Right lobe of liver (tissue), 6 donors: ENCODE results near the gene POC5. TPM values are rescaled to one million over a fixed set of nuclear protein-coding genes. Genes with fewer than 3 reads are reported as not detected.

Experiments used
- ATAC-seq, 4 donors: fragments of 200-7000 bp; cut with Tn5 transposase; one replicate each; pipeline ENCODE4 v1.9.1; 2020; ENCODE audit warnings: mild to moderate bottlenecking in 4 of 4, moderate library complexity in 4 of 4
- DNase-seq, 3 donors: peaks; one replicate each; pipeline ENCODE4 v3.0.0-alpha.2; 2020
- H3K27ac ChIP-seq, 3 donors: fragments of 200-600 bp; one replicate each; pipeline ENCODE4 v1.8.0; 2022
- H3K27me3 ChIP-seq, 2 donors: fragments of 200-600 bp; one replicate each; pipeline ENCODE4 v1.8.0; 2022
- H3K36me3 ChIP-seq, 4 donors: fragments of 200-600 bp; sonication (generic) in 1 of 4; one replicate each; pipeline versions ENCODE4 v1.5.1 to v1.8.0; 2017 to 2022; ENCODE audit warnings: control low read depth in 1 of 4
- H3K4me1 ChIP-seq, 4 donors: fragments of 200-600 bp; sonication (generic) in 1 of 4; one replicate each; pipeline versions ENCODE4 v1.5.1 to v1.8.0; 2017 to 2022; ENCODE audit warnings: control low read depth in 1 of 4
- H3K4me3 ChIP-seq, 3 donors: fragments of 200-600 bp; one replicate each; pipeline ENCODE4 v1.8.0; 2022
- H3K9me3 ChIP-seq, 4 donors: fragments of 200-600 bp; sonication (generic) in 1 of 4; one replicate each; pipeline versions ENCODE4 v1.5.1 to v1.8.0; 2017 to 2022; ENCODE audit warnings: control low read depth in 1 of 4
- CTCF ChIP-seq, 4 donors: fragments of 200-600 bp in 3 of 4; fragments of 450-650 bp in 1 of 4; IDR thresholded peaks; one replicate each; pipeline versions ENCODE4 v1.5.1 to v1.8.0; 2016 to 2022; ENCODE audit warnings: antibody characterized with exemption in 4 of 4, mild to moderate bottlenecking in 2 of 4
- POLR2A ChIP-seq: fragments of 450-650 bp; IDR thresholded peaks from one replicate; pipeline ENCODE4 v1.6.1; 2017; ENCODE audit warnings: antibody characterized with exemption, mild to moderate bottlenecking
- WGBS: methylation state at CpG from one replicate; pipeline ENCODE4 v1.1.6; 2018; ENCODE audit warnings: low coverage, low lambda C conversion rate; ENCODE audit not compliant: insufficient coverage; ENCODE audit errors: missing lambda C conversion rate; 5-methylcytosine and 5-hydroxymethylcytosine counted together
- intact Hi-C, 2 donors: fragments of 100-400 bp; cut with DNase I; formaldehyde crosslinking; loops; one replicate each; pipeline versions ENCODE4 v1.11.2 to v1.14.1; 2022
- long read RNA-seq: library from polyadenylated mRNA; unstranded; transcript quantifications from one replicate; pipeline ENCODE4 v2.0.0, GENCODE V29; 2019
- total RNA-seq, 6 experiments: library from RNA; depleted of rRNA in 2 of 6; stranded (reverse); fragments of >200 nt in 2 of 6; fragmentation: NEBNext Ultra II Directional in 3 of 6; extraction: Animal tissue kit (Norgen Biotek cat#: 25700) in 3 of 6; gene quantifications; one replicate each; pipeline versions ENCODE4 v1.1.0 to v1.2.4, GENCODE V29; 2016 to 2023
- donor health status: DM: no; HTN: yes; CAD: no.
- donor health status: DM: no; HTN: no; CAD: no.
- donor health status: DM: no; HTN: no; CAD: no.
- donor health status: DM: no; HTN: yes; CAD: no.
- donor health status: DM: no; HTN: yes; CAD: no.

The POC5 gene
- 10 to 100 TPM in 1 of 6 experiments, 1 to 10 TPM in 5; 1.8 to 10.0 (median 2.8) TPM for total RNA-seq
- long read RNA-seq, partial matches to known transcripts = 0 of 1 reads
- long read RNA-seq, other reads (novel, unspliced or antisense) = 0 of 1 reads

GRCh38 chr5:75717082-75717922, at the start of gene POC5:
TSS of gene POC5 (minus strand) at chr5:75717437. CDS start at chr5:75712937, 4,500 bp downstream.
- H3K9me3 ChIP-seq = no peaks in the 10 kb centered on the region
- peak; percentile 96 to 97 (median 96) for ATAC-seq
- intact Hi-C loops = no loop called here
- H3K4me3 ChIP-seq = peak within 1 kb of the TSS; percentile 64 to 79 (median 75)
- no peaks in the 10 kb centered on the region for H3K36me3 ChIP-seq
- no peaks in the 10 kb centered on the region for H3K27me3 ChIP-seq
- peak; percentile 95 to 98 (median 96) for DNase-seq
- WGBS = 1% methylated on average over 27 of the region's 51 CpGs
- TF ChIP-seq POLR2A (peak; percentile 76), CTCF (IDR thresholded peaks at IDR 0.05) (no peak)
- H3K27ac ChIP-seq = peak within 1 kb of the TSS; percentile 46 to 70 (median 56)
- H3K4me1 ChIP-seq = peaks cover 0 to 22% (median 3%) of the 10 kb centered on the region in 4 donors

GRCh38 chr5:75758116-75758515, 40.9 kb upstream of the POC5 start:
- Histone ChIP-seq H3K4me3 (no peak overlapping the region), H3K27me3 (no peaks in the 10 kb centered on the region), H3K9me3 (no peaks in the 10 kb centered on the region), H3K27ac (no peak overlapping the region), H3K4me1 (no peaks in the 10 kb centered on the region), H3K36me3 (no peaks in the 10 kb centered on the region)
- WGBS = 63% methylated on average over 5 of the region's 5 CpGs
- DNase-seq (no peak), ATAC-seq (no peak)
- intact Hi-C loops = no loop called here
- TF ChIP-seq POLR2A (no peak), CTCF (IDR thresholded peaks at IDR 0.05) (no peak)

- H3K4me1 ChIP-seq = no peaks in the 10 kb centered on the region
- H3K27me3 ChIP-seq = no peaks in the 10 kb centered on the region
- H3K36me3 ChIP-seq = no peaks in the 10 kb centered on the region
- no peaks in the 10 kb centered on the region for H3K9me3 ChIP-seq
- no peak overlapping the region for H3K4me3 ChIP-seq
- no peak for TF ChIP-seq CTCF (IDR thresholded peaks at IDR 0.05)
- TF ChIP-seq POLR2A = no peak
- H3K27ac ChIP-seq = no peak overlapping the region
- DNase-seq (no peak), ATAC-seq (no peak)
- intact Hi-C loops = no loop called here
These were observed 39.7 kb upstream of the POC5 start for GRCh38 chr5:75756981-75757380.

GRCh38 chr5:75756211-75756610, 39.0 kb upstream of the POC5 start:
- WGBS = 7% methylated on average over 2 of the region's 2 CpGs
- H3K27ac ChIP-seq = no peak overlapping the region
- TF ChIP-seq CTCF (IDR thresholded peaks at IDR 0.05) (no peak), POLR2A (no peak)
- DNase-seq = no peak
- intact Hi-C loops = no loop called here
- H3K27me3 ChIP-seq = no peaks in the 10 kb centered on the region
- H3K9me3 ChIP-seq = no peaks in the 10 kb centered on the region
- H3K4me3 ChIP-seq = no peak overlapping the region
- H3K36me3 ChIP-seq = no peaks in the 10 kb centered on the region
- ATAC-seq = no peak
- H3K4me1 ChIP-seq = no peaks in the 10 kb centered on the region
